Ovary (tissue), 3 donors: ENCODE measurements around the gene SETBP1.

Source experiments
- POLR2A ChIP-seq: fragments of 450-650 bp; IDR thresholded peaks from one replicate; pipeline ENCODE4 v1.6.1; 2017; ENCODE audit warnings: antibody characterized with exemption, mild to moderate bottlenecking, moderate library complexity
- TF ChIP-seq, protein P1 (sequence below), 3 donors: fragments of 450-650 bp in 2 of 3; fragments of 200-600 bp in 1 of 3; IDR thresholded peaks; one replicate each; pipeline versions ENCODE4 v1.5.1 to v1.8.0; 2016 to 2022; ENCODE audit warnings: antibody characterized with exemption in 3 of 3, mild to moderate bottlenecking in 1 of 3
- donor health status: DM: no; HTN: no; CAD: no.

DNA sequence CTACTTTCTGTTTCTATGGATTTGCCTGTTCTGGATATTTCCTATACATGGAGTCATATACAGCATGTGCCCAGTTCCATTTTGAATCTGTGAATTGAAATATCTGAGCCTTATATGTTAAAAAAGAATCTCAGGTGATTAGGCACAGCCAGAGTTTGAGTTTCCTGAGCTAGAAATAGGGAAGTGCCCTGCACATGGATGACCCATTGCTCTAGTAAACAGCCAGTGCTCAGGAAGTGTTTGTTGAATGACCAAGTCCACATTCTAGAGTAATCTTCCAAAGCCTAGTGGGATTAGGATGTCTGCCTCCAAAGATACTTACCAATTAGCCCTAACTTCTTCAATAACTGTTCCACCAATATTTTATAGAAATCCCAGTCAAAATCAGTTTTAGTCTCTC lies 165.8 kb downstream of the SETBP1 start:
- TF ChIP-seq, protein P1, sequence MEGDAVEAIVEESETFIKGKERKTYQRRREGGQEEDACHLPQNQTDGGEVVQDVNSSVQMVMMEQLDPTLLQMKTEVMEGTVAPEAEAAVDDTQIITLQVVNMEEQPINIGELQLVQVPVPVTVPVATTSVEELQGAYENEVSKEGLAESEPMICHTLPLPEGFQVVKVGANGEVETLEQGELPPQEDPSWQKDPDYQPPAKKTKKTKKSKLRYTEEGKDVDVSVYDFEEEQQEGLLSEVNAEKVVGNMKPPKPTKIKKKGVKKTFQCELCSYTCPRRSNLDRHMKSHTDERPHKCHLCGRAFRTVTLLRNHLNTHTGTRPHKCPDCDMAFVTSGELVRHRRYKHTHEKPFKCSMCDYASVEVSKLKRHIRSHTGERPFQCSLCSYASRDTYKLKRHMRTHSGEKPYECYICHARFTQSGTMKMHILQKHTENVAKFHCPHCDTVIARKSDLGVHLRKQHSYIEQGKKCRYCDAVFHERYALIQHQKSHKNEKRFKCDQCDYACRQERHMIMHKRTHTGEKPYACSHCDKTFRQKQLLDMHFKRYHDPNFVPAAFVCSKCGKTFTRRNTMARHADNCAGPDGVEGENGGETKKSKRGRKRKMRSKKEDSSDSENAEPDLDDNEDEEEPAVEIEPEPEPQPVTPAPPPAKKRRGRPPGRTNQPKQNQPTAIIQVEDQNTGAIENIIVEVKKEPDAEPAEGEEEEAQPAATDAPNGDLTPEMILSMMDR (IDR thresholded peaks at IDR 0.05): no peak
- TF ChIP-seq POLR2A: no peak
